VCaP (cell line): ENCODE measurements around the gene PEX11A.

Experiments used
- H3K27ac ChIP-seq: fragments of 450-650 bp; 2 replicates; pipeline ENCODE4 v1.5.1; 2017
- TF ChIP-seq, protein P1 (sequence below): fragments of 450-650 bp; conservative IDR thresholded peaks from 2 replicates; pipeline ENCODE4 v1.5.1; 2017; ENCODE audit warnings: mild to moderate bottlenecking, moderate library complexity

Gene PEX11A

DNA sequence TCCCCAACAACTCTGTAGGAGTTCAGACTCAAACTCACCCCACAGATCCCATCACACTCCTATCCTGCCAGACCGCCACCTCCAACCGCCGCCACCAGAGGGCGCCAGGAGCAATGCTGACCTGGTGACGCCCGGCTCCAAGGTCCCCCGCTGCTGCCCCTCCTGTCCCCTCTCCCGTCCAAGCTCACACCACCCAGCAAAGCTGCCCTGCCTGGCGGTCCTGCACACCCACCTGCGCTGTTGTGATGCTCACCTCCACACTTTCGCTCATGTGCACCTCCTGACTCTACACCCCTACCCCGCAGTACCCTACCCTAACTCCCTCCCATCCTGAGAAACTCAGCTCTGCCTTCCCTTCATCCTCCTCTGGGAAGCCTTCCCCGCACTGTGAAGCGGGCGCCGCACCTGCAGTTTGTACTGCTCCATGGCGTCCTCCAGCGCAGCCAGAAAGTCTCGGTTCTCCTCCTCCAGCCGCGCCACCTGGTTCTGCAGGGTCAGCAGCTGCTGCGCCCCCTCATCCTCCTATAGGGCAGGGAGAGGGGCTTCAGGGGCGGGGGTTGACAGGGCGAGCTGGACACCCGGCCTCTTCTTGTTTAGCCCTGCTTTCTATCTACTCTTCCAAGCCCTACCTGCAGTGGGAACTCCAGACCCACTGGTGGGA is 43.2 kb downstream of the PEX11A start:
- H3K27ac ChIP-seq, result peak overlapping the region; percentile 17; the same call in 1 of the 2 replicates
- TF ChIP-seq, protein P1, sequence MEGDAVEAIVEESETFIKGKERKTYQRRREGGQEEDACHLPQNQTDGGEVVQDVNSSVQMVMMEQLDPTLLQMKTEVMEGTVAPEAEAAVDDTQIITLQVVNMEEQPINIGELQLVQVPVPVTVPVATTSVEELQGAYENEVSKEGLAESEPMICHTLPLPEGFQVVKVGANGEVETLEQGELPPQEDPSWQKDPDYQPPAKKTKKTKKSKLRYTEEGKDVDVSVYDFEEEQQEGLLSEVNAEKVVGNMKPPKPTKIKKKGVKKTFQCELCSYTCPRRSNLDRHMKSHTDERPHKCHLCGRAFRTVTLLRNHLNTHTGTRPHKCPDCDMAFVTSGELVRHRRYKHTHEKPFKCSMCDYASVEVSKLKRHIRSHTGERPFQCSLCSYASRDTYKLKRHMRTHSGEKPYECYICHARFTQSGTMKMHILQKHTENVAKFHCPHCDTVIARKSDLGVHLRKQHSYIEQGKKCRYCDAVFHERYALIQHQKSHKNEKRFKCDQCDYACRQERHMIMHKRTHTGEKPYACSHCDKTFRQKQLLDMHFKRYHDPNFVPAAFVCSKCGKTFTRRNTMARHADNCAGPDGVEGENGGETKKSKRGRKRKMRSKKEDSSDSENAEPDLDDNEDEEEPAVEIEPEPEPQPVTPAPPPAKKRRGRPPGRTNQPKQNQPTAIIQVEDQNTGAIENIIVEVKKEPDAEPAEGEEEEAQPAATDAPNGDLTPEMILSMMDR, result peak; percentile 99

DNA sequence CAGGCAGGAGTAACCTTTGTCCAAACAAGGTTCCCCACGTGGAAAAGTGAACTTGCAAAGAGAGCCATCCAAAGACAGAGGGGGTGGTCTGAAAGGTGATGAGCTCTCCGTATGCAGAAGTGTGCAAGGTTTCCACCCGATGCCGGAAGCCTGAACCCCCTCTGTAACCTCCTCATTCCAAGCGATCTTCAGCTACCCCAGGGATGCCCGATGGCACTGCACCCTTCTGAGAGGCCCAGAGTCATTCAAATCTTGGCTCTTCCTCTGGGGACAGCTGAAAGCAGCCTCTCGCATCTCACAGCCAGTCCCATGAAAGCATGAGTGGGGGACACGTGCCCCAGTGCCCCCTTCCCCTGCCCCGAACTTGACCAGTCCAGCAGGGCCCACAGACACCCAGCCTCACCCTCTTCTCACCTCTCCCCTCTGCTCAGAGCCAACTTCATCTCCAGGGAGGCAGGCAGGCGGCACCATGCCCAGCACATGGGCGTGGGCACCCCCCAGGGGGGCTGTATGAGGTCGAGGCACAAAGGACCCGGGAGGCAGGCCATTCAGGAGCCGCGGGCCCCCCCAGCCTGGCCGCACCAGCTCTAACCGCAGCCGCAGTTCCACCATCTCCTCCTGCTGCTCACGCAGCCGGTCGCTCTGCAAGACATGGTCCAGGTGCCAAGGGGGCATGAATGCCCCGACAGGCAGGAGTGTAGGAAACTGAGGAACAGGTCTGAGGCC is 44.0 kb downstream of the PEX11A start:
- TF ChIP-seq, protein P1, result no peak

DNA sequence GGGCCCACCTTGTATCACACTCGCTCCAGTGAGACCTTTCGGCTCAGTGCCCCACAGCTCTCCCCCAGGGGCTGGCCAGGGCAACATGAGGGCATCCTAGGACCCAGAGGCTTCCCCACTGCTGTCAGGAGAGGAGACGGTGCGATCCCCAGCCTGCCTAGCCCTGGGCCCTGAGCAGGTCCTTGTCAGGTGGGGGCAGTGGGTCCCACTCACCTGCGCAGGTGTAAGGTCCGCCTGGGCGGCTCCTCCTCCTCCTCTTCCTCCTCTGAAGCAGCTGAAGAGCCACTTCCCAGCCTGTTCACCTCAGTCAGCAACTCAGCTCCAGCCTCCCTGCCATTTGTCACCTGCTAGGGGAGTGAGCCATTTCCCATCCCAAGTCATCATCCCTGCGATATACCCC is 44.9 kb downstream of the PEX11A start:
- TF ChIP-seq, protein P1, result no peak
- H3K27ac ChIP-seq, result no peak overlapping the region

More for the DNA sequence above, 44.0 kb downstream of the PEX11A start:
- H3K27ac ChIP-seq, result no peak overlapping the region; the same call in 1 of the 2 replicates

DNA sequence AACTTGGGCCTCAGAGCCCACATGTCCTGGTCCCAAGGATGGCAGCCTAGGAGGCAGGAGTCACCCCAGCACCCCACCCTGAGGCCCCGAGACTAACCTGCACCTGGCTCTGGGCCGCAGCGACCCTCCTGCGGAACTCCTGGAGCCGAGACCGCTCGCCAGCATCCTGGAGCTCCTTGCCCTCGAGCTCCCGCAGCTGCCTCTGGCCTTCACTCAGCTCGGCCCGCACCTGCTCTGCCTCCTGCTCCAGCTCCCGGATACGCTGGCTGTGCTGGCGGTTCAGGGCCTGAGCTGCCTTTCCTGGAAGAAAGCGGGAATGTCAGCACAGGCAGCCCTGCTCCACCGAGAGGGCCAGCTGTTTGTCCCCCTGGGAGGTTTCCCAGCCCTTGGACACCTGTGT is 48.4 kb downstream of the PEX11A start:
- TF ChIP-seq, protein P1, result no peak
- H3K27ac ChIP-seq, result no peak overlapping the region

DNA sequence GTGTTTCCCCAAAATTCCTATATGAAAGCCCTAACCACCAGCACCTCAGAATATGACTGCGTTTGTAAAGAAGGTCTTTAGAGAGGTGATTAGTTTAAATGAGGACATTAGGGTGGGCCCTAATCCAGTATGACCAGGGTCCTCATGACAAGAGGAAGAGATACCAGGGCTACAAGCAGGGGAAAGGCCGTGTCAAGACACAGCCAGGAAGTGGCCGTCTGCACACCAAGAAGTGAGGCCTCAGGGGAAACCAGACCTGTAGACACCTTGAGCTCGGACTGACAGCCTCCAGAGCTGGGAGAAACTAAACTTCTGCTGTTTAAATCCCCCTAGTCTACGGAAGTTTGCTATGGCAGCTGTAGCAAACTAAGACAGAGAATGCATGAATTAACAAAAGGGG is 49.5 kb downstream of the PEX11A start:
- TF ChIP-seq, protein P1, result no peak
- H3K27ac ChIP-seq, result no peak overlapping the region

DNA sequence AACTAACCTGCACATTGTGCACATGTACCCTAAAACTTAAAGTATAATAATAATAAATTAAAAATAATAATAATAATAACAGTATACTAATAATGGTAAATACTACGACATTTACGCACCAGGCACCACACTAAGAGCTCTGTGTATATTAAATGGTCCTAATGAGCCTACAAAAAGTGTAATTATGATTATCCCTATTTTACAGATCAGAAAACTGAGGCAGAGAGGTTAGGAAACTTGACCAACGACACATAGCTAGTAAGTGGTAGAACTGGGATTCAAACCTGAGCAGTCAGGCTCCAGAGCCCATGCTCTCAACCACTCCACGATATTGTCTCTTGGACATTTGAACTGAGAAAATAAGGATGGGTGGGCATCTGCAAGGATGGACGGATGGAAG is 50.3 kb downstream of the PEX11A start:
- H3K27ac ChIP-seq, result no peak overlapping the region
- TF ChIP-seq, protein P1, result no peak

DNA sequence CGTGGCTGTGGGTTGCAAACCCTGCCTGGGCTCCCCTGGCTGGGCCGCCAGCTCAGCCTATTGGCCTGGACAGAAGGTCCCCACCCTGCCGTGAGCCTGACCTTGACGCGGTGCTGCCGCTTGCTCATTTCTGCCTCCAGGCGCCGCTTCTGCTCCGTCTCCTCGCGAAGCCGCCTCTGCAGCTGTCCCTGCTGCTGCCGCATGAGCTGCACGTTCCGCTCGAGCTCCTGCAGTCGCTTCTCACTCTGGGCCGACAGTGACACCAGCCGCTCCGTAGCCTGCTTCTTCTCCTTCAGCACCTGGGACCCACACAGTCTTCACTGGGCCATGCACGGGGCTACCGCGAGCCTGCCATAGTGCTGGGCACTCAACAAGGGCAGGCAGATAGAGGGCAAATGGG is 57.0 kb downstream of the PEX11A start:
- TF ChIP-seq, protein P1, result no peak
- H3K27ac ChIP-seq, result no peak overlapping the region
